Activated T-cell treated with anti-CD3 and anti-CD28 coated beads, Interleukin-2, amount 50 U/mL, for 72 hours (primary cell): Measurements from ENCODE around the gene ATP1A2. TPM values are rescaled to one million over a fixed set of nuclear protein-coding genes. Genes with fewer than 3 reads are reported as not detected.

ENCODE experiments used
- ATAC-seq, 2 donors: fragments of 150-1000 bp; cut with Tn5 transposase; replicated peaks in 1 of 2; 2 replicates each; pipeline ENCODE4 v1.10.0; 2021; ENCODE audit warnings: moderate library complexity in 2 of 2, mild to moderate bottlenecking in 1 of 2
- DNase-seq, 2 donors: peaks; one replicate each; pipeline ENCODE4 v3.0.0; 2021 to 2022; ENCODE audit warnings: mixed read lengths in 1 of 2
- H3K27ac Mint-ChIP-seq: one replicate; pipeline ENCODE4 v1.8.0; 2022; ENCODE audit warnings: mild to moderate bottlenecking, moderate library complexity, mixed read lengths
- H3K27me3 Mint-ChIP-seq: one replicate; pipeline ENCODE4 v1.8.0; 2022; ENCODE audit warnings: low read depth, mixed read lengths
- H3K36me3 Mint-ChIP-seq, 2 donors: one replicate each; pipeline ENCODE4 v1.8.0; 2022; ENCODE audit warnings: mixed read lengths in 2 of 2, mild to moderate bottlenecking in 1 of 2; ENCODE audit not compliant: insufficient read depth in 2 of 2
- H3K4me1 Mint-ChIP-seq: one replicate; pipeline ENCODE4 v1.8.0; 2022; ENCODE audit warnings: low read depth, mixed read lengths
- H3K4me3 Mint-ChIP-seq, 2 donors: one replicate each; pipeline ENCODE4 v1.8.0; 2022; ENCODE audit warnings: mild to moderate bottlenecking in 2 of 2, mixed read lengths in 2 of 2, moderate library complexity in 2 of 2
- H3K9me3 Mint-ChIP-seq, 2 donors: one replicate each; pipeline ENCODE4 v1.8.0; 2022; ENCODE audit warnings: mixed read lengths in 2 of 2
- total RNA-seq, 2 donors: library from RNA; stranded (reverse); gene quantifications; one replicate each; pipeline ENCODE4 v1.2.3, GENCODE V29; 2022

The ATP1A2 gene
- total RNA-seq, 2 donors from 2014 or later = not detected

- Mint-ChIP-seq H3K27ac (no peak overlapping the region), H3K36me3 (no peaks in the 10 kb centered on the region), H3K27me3 (peaks cover 21% of the 10 kb centered on the region), H3K4me1 (no peaks in the 10 kb centered on the region), H3K4me3 (no peak overlapping the region), H3K9me3 (no peaks in the 10 kb centered on the region)
- DNase-seq (no peak), ATAC-seq (no peak)
These were observed 12.4 kb downstream of the ATP1A2 start for GRCh38 chr1:160127865-160128523.

GRCh38 chr1:160128636-160129035 lies 13.1 kb downstream of the ATP1A2 start:
- no peak overlapping the region for H3K4me3 Mint-ChIP-seq
- H3K36me3 Mint-ChIP-seq = no peaks in the 10 kb centered on the region
- H3K27me3 Mint-ChIP-seq = peaks cover 23% of the 10 kb centered on the region
- DNase-seq = no peak
- H3K4me1 Mint-ChIP-seq = no peaks in the 10 kb centered on the region
- no peaks in the 10 kb centered on the region for H3K9me3 Mint-ChIP-seq
- no peak overlapping the region for H3K27ac Mint-ChIP-seq
- ATAC-seq = no peak

GRCh38 chr1:160129046-160129445 lies 13.5 kb downstream of the ATP1A2 start:
- Mint-ChIP-seq H3K9me3 (no peaks in the 10 kb centered on the region), H3K4me3 (no peak overlapping the region), H3K27ac (no peak overlapping the region), H3K27me3 (peaks cover 28% of the 10 kb centered on the region), H3K36me3 (no peaks in the 10 kb centered on the region), H3K4me1 (no peaks in the 10 kb centered on the region)
- DNase-seq = no peak
- ATAC-seq = no peak

- DNase-seq (no peak), ATAC-seq (no peak)
- Mint-ChIP-seq H3K9me3 (no peaks in the 10 kb centered on the region), H3K4me1 (no peaks in the 10 kb centered on the region), H3K27ac (no peak overlapping the region), H3K4me3 (no peak overlapping the region), H3K27me3 (peaks cover 30% of the 10 kb centered on the region), H3K36me3 (no peaks in the 10 kb centered on the region)
These were observed 14.0 kb downstream of the ATP1A2 start for GRCh38 chr1:160129558-160129957.

GRCh38 chr1:160129966-160130365 lies 14.4 kb downstream of the ATP1A2 start:
- no peaks in the 10 kb centered on the region for H3K36me3 Mint-ChIP-seq
- no peak overlapping the region for H3K4me3 Mint-ChIP-seq
- peaks cover 30% of the 10 kb centered on the region for H3K27me3 Mint-ChIP-seq
- H3K4me1 Mint-ChIP-seq = no peaks in the 10 kb centered on the region
- DNase-seq (no peak), ATAC-seq (no peak)
- no peak overlapping the region for H3K27ac Mint-ChIP-seq
- H3K9me3 Mint-ChIP-seq = no peaks in the 10 kb centered on the region

GRCh38 chr1:160130486-160130885 lies 14.9 kb downstream of the ATP1A2 start:
- no peaks in the 10 kb centered on the region for H3K36me3 Mint-ChIP-seq
- ATAC-seq = no peak
- H3K9me3 Mint-ChIP-seq = no peaks in the 10 kb centered on the region
- no peak for DNase-seq
- no peaks in the 10 kb centered on the region for H3K4me1 Mint-ChIP-seq
- H3K4me3 Mint-ChIP-seq = no peak overlapping the region
- H3K27me3 Mint-ChIP-seq = peaks cover 30% of the 10 kb centered on the region
- H3K27ac Mint-ChIP-seq = no peak overlapping the region

- ATAC-seq = no peak
- Mint-ChIP-seq H3K4me1 (no peaks in the 10 kb centered on the region), H3K4me3 (no peak overlapping the region), H3K9me3 (no peaks in the 10 kb centered on the region), H3K27me3 (peaks cover 30% of the 10 kb centered on the region), H3K27ac (no peak overlapping the region), H3K36me3 (no peaks in the 10 kb centered on the region)
- DNase-seq = no peak
These were observed 15.4 kb downstream of the ATP1A2 start for GRCh38 chr1:160130939-160131338.

- H3K9me3 Mint-ChIP-seq = no peaks in the 10 kb centered on the region
- H3K27me3 Mint-ChIP-seq = peaks cover 30% of the 10 kb centered on the region
- no peak overlapping the region for H3K27ac Mint-ChIP-seq
- H3K4me3 Mint-ChIP-seq = no peak overlapping the region
- no peaks in the 10 kb centered on the region for H3K4me1 Mint-ChIP-seq
- DNase-seq (no peak), ATAC-seq (no peak)
- H3K36me3 Mint-ChIP-seq = no peaks in the 10 kb centered on the region
These were observed 16.4 kb downstream of the ATP1A2 start for GRCh38 chr1:160131803-160132565.

GRCh38 chr1:160133990-160134770 lies 18.6 kb downstream of the ATP1A2 start:
- Mint-ChIP-seq H3K9me3 (no peaks in the 10 kb centered on the region), H3K4me3 (no peak overlapping the region), H3K27ac (no peak overlapping the region), H3K4me1 (no peaks in the 10 kb centered on the region), H3K36me3 (no peaks in the 10 kb centered on the region), H3K27me3 (peaks cover 30% of the 10 kb centered on the region)
- ATAC-seq (no peak), DNase-seq (no peak)

GRCh38 chr1:160134791-160135572 lies 19.4 kb downstream of the ATP1A2 start:
- H3K27me3 Mint-ChIP-seq = peaks cover 30% of the 10 kb centered on the region
- H3K27ac Mint-ChIP-seq = no peak overlapping the region
- ATAC-seq (no peak), DNase-seq (no peak)
- H3K4me1 Mint-ChIP-seq = no peaks in the 10 kb centered on the region
- H3K36me3 Mint-ChIP-seq = no peaks in the 10 kb centered on the region
- no peak overlapping the region for H3K4me3 Mint-ChIP-seq
- H3K9me3 Mint-ChIP-seq = no peaks in the 10 kb centered on the region

- Mint-ChIP-seq H3K27ac (no peak overlapping the region), H3K4me3 (no peak overlapping the region), H3K9me3 (no peaks in the 10 kb centered on the region), H3K27me3 (peaks cover 24% of the 10 kb centered on the region), H3K4me1 (no peaks in the 10 kb centered on the region), H3K36me3 (no peaks in the 10 kb centered on the region)
- DNase-seq = no peak
- ATAC-seq = no peak
These were observed 20.8 kb downstream of the ATP1A2 start for GRCh38 chr1:160136121-160136925.

GRCh38 chr1:160136926-160137200 lies 21.3 kb downstream of the ATP1A2 start:
- Mint-ChIP-seq H3K36me3 (no peaks in the 10 kb centered on the region), H3K4me3 (no peak overlapping the region), H3K9me3 (no peaks in the 10 kb centered on the region), H3K27ac (no peak overlapping the region), H3K27me3 (peaks cover 24% of the 10 kb centered on the region), H3K4me1 (no peaks in the 10 kb centered on the region)
- DNase-seq = no peak
- no peak for ATAC-seq
